ENCODE results near the gene SCYL3.

GRCh38 chr1:169933984-169934725 is 40.5 kb upstream of the SCYL3 start:
- TF ChIP-seq POLR2A (IDR thresholded peaks at IDR 0.05) (no peak), CTCF (IDR thresholded peaks at IDR 0.05) (no peak)
